HepG2 (cell line): ENCODE data around the gene TMEM131L. TPM values are rescaled to one million over a fixed set of nuclear protein-coding genes. Genes with fewer than 3 reads are reported as not detected.

Experiments used
- ATF7-NPFF ChIP-seq: sonication (generic); formaldehyde crosslinking; IDR thresholded peaks from 2 replicates; pipeline ENCODE4 v1.8.1; 2023; ENCODE audit warnings: mild to moderate bottlenecking, low read depth, missing genetic modification reagents, moderate library complexity
- FOXC1 ChIP-seq: sonication (generic); formaldehyde crosslinking; IDR thresholded peaks from 2 replicates; pipeline ENCODE4 v1.8.0; 2022; ENCODE audit warnings: mild to moderate bottlenecking, missing genetic modification reagents, borderline replicate concordance
- HOXD1 ChIP-seq: sonication (generic); formaldehyde crosslinking; IDR thresholded peaks from 2 replicates; pipeline ENCODE4 v1.5.0; 2020; ENCODE audit warnings: missing genetic modification reagents
- POLR2A ChIP-seq, 2 experiments: IDR thresholded peaks; 2 replicates each; pipeline ENCODE4 v1.6.1; 2011; ENCODE audit warnings: low read depth in 2 of 2, low read length in 2 of 2, mild to moderate bottlenecking in 1 of 2, moderate library complexity in 1 of 2; ENCODE audit not compliant: insufficient read depth in 1 of 2
- RARA ChIP-seq: IDR thresholded peaks from 2 replicates; pipeline ENCODE4 v1.6.1; 2016; ENCODE audit warnings: missing genetic modification reagents, missing compliant biosample characterization
- SALL2 ChIP-seq: sonication (generic); formaldehyde crosslinking; IDR thresholded peaks from 2 replicates; pipeline ENCODE4 v1.8.1; 2023; ENCODE audit warnings: mild to moderate bottlenecking, missing genetic modification reagents, inconsistent platforms
- SMAD1 ChIP-seq: sonication (generic); formaldehyde crosslinking; IDR thresholded peaks from 2 replicates; pipeline ENCODE4 v1.4.0; 2020; ENCODE audit warnings: missing genetic modification reagents, low read depth, mild to moderate bottlenecking, borderline replicate concordance
- SMARCE1 ChIP-seq: fragments of 450-650 bp; IDR thresholded peaks from 2 replicates; pipeline ENCODE4 v1.6.1; 2017; ENCODE audit warnings: borderline replicate concordance
- TAF15 ChIP-seq: fragments of 200-400 bp; formaldehyde crosslinking; IDR thresholded peaks from one replicate; pipeline ENCODE4 v1.6.1; 2018; ENCODE audit warnings: mild to moderate bottlenecking, low read depth, low read length; ENCODE audit not compliant: poor library complexity, severe bottlenecking
- ZNF20 ChIP-seq: sonication (generic); formaldehyde crosslinking; IDR thresholded peaks from 2 replicates; pipeline ENCODE4 v1.4.0; 2020; ENCODE audit warnings: mild to moderate bottlenecking, moderate library complexity, missing genetic modification reagents
- ZNF230 ChIP-seq: sonication (generic); formaldehyde crosslinking; IDR thresholded peaks from 2 replicates; pipeline ENCODE4 v1.4.0; 2020; ENCODE audit warnings: mild to moderate bottlenecking, missing genetic modification reagents
- ZNF282 ChIP-seq: fragments of 450-650 bp; IDR thresholded peaks from 2 replicates; pipeline ENCODE4 v1.6.1; 2018; ENCODE audit not compliant: partially characterized antibody
- ZNF503 ChIP-seq: sonication (generic); formaldehyde crosslinking; IDR thresholded peaks from 2 replicates; pipeline ENCODE4 v1.4.0; 2020; ENCODE audit warnings: missing genetic modification reagents
- ZNF556 ChIP-seq: sonication (generic); formaldehyde crosslinking; IDR thresholded peaks from 2 replicates; pipeline ENCODE4 v1.4.0; 2020; ENCODE audit warnings: mild to moderate bottlenecking, missing genetic modification reagents, borderline replicate concordance
- ZNF570 ChIP-seq: sonication (generic); formaldehyde crosslinking; IDR thresholded peaks from 2 replicates; pipeline ENCODE4 v1.4.0; 2020; ENCODE audit warnings: mild to moderate bottlenecking, missing genetic modification reagents, borderline replicate concordance
- ZNF644 ChIP-seq: IDR thresholded peaks from 2 replicates; pipeline ENCODE4 v1.6.1; 2016; ENCODE audit warnings: low read depth
- ZNF709 ChIP-seq: sonication (generic); formaldehyde crosslinking; IDR thresholded peaks from 2 replicates; pipeline ENCODE4 v1.5.0; 2020; ENCODE audit warnings: mild to moderate bottlenecking, missing genetic modification reagents
- ZSCAN29 ChIP-seq: sonication (generic); formaldehyde crosslinking; conservative IDR thresholded peaks from 2 replicates; pipeline ENCODE4 v1.4.0; 2020; ENCODE audit warnings: mild to moderate bottlenecking, missing genetic modification reagents
- polyA plus RNA-seq, 8 experiments: library from polyadenylated mRNA; depleted of rRNA in 3 of 8; stranded (reverse) in 7 of 8; unstranded in 1 of 8; fragments of >200 nt; fragmentation: Illumina TruSeq in 4 of 8; extraction: Trizol in 4 of 8; gene quantifications; 2 replicates each; pipeline versions ENCODE4 v1.2.1 to v1.2.3, GENCODE V29; 2011 to 2016; ENCODE audit warnings: low read depth in 4 of 8, missing spikeins in 1 of 8, mixed read lengths in 1 of 8; ENCODE audit not compliant: insufficient read depth in 1 of 8
- total RNA-seq, 5 experiments: library from RNA; depleted of rRNA; stranded (reverse); fragments of >200 nt; fragmentation: Illumina TruSeq; extraction: Trizol; gene quantifications; 2 replicates each; pipeline ENCODE4 v1.2.3, GENCODE V29; 2016; ENCODE audit warnings: low read depth in 1 of 5
- TF ChIP-seq, protein P1 (sequence below): sonication (generic); formaldehyde crosslinking; IDR thresholded peaks from 2 replicates; pipeline ENCODE4 v1.4.0; 2020; ENCODE audit warnings: missing genetic modification reagents, mild to moderate bottlenecking, borderline replicate concordance
- TF ChIP-seq, protein P2 (sequence below): fragments of 450-650 bp; IDR thresholded peaks from 2 replicates; pipeline ENCODE4 v1.6.1; 2016
- TF ChIP-seq, protein P3 (sequence below): sonication (generic); formaldehyde crosslinking; IDR thresholded peaks from 2 replicates; pipeline ENCODE4 v1.8.1; 2023; ENCODE audit warnings: mild to moderate bottlenecking, missing genetic modification reagents

Gene TMEM131L
- total and polyA plus RNA-seq, 2 of the 13 experiments (the other 11 are each of a cell fraction or from before 2014, with no cell fraction given), result 2.2 to 4.5 TPM

- TF ChIP-seq ZNF230 (CRISPR knock-in tag) (no peak), ZNF556 (CRISPR knock-in tag) (peak; percentile 24; the same call in 1 of the 2 replicates), HOXD1 (CRISPR knock-in tag) (no peak), ZNF503 (CRISPR knock-in tag) (no peak), ZSCAN29 (CRISPR knock-in tag) (no peak), FOXC1 (CRISPR knock-in tag) (no peak), SMARCE1 (no peak), SALL2 (CRISPR knock-in tag) (no peak), ZNF20 (CRISPR knock-in tag) (no peak), ZNF709 (CRISPR knock-in tag) (no peak), RARA (CRISPR knock-in tag) (0 out of 2 replicates have a peak, but pooled peaks have one; percentile 9), SMAD1 (CRISPR knock-in tag) (no peak), ZNF282 (no peak), POLR2A (IDR thresholded peaks at IDR 0.05; ENCODE audit: insufficient read depth in 1 of 2, low read depth in 2 of 2, low read length in 2 of 2) (no peak), ZNF644 (CRISPR knock-in tag) (0 out of 2 replicates have a peak, but pooled peaks have one; percentile 45), TAF15 (no peak), ZNF570 (no peak), ATF7-NPFF (no peak)
- TF ChIP-seq, protein P1, sequence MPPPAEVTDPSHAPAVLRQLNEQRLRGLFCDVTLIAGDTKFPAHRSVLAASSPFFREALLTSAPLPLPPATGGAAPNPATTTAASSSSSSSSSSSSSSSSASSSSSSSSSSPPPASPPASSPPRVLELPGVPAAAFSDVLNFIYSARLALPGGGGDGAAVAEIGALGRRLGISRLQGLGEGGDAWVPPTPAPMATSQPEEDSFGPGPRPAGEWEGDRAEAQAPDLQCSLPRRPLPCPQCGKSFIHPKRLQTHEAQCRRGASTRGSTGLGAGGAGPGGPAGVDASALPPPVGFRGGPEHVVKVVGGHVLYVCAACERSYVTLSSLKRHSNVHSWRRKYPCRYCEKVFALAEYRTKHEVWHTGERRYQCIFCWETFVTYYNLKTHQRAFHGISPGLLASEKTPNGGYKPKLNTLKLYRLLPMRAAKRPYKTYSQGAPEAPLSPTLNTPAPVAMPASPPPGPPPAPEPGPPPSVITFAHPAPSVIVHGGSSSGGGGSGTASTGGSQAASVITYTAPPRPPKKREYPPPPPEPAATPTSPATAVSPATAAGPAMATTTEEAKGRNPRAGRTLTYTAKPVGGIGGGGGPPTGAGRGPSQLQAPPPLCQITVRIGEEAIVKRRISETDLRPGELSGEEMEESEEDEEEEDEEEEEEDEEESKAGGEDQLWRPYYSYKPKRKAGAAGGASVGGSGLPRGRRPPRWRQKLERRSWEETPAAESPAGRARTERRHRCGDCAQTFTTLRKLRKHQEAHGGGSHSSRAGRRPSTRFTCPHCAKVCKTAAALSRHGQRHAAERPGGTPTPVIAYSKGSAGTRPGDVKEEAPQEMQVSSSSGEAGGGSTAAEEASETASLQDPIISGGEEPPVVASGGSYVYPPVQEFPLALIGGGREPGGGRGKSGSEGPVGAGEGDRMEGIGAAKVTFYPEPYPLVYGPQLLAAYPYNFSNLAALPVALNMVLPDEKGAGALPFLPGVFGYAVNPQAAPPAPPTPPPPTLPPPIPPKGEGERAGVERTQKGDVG, result no peak
- TF ChIP-seq, protein P2, sequence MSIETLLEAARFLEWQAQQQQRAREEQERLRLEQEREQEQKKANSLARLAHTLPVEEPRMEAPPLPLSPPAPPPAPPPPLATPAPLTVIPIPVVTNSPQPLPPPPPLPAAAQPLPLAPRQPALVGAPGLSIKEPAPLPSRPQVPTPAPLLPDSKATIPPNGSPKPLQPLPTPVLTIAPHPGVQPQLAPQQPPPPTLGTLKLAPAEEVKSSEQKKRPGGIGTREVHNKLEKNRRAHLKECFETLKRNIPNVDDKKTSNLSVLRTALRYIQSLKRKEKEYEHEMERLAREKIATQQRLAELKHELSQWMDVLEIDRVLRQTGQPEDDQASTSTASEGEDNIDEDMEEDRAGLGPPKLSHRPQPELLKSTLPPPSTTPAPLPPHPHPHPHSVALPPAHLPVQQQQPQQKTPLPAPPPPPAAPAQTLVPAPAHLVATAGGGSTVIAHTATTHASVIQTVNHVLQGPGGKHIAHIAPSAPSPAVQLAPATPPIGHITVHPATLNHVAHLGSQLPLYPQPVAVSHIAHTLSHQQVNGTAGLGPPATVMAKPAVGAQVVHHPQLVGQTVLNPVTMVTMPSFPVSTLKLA, result no peak
- TF ChIP-seq, protein P3, sequence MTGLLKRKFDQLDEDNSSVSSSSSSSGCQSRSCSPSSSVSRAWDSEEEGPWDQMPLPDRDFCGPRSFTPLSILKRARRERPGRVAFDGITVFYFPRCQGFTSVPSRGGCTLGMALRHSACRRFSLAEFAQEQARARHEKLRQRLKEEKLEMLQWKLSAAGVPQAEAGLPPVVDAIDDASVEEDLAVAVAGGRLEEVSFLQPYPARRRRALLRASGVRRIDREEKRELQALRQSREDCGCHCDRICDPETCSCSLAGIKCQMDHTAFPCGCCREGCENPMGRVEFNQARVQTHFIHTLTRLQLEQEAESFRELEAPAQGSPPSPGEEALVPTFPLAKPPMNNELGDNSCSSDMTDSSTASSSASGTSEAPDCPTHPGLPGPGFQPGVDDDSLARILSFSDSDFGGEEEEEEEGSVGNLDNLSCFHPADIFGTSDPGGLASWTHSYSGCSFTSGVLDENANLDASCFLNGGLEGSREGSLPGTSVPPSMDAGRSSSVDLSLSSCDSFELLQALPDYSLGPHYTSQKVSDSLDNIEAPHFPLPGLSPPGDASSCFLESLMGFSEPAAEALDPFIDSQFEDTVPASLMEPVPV (CRISPR knock-in tag), result no peak
These were observed 33.0 kb upstream of the TMEM131L start (continued) for GRCh38 chr4:153432965-153433753.
